GM21529 (cell line): ENCODE data around the gene FITM1.

Source experiments
- ATAC-seq: cut with Tn5 transposase; IDR thresholded peaks from one replicate; pipeline ENCODE4 v1.9.1; 2021; ENCODE audit not compliant: unreplicated experiment

Gene FITM1

GRCh38 chr14:24181371-24182077 lies 51.1 kb downstream of the FITM1 start:
- ATAC-seq = no peak
